RPMI7951 (cell line): ENCODE results near the gene ASAP3. TPM values are rescaled to one million over a fixed set of nuclear protein-coding genes. Genes with fewer than 3 reads are reported as not detected.
A peak's percentile ranks its signal among the peaks of the same experiment; 100 is the strongest.
"Not testable (repeated sequence)": the region's sequence is repeated elsewhere in the genome, so short reads cannot be mapped to it uniquely, and the experiment has no call there.

Experiments used
- DNase-seq: peaks from one replicate; pipeline ENCODE4 v3.0.0-alpha.2; 2012; ENCODE audit warnings: low read depth
- total RNA-seq: library from RNA; depleted of rRNA; stranded (reverse); fragments of >200 nt; shearing (Covaris generic); gene quantifications from 2 replicates; pipeline ENCODE4 v1.2.3, GENCODE V29; 2014

Gene ASAP3
- total RNA-seq, 1 experiment from 2014 or later: 11.2 TPM

DNA sequence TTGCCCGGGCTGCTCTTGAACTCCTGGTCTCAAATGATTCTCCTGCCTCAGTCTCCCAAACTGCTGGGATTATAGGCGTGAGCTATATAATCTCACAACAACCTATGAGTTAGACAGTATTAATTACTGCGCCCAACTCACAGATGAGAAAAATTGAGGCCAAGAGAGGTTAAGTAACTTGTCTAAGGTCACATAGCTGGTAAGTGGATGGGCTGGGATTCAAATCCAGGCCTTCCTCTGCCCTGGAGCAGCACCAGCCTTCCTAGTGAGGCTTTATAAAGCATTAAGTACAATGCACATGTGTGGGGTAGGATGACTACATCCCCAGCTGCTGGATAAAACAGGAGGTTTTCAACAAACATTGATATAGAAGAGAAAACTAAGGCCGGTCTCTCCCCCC, 31.9 kb upstream of the ASAP3 start:
- no peak for DNase-seq

DNA sequence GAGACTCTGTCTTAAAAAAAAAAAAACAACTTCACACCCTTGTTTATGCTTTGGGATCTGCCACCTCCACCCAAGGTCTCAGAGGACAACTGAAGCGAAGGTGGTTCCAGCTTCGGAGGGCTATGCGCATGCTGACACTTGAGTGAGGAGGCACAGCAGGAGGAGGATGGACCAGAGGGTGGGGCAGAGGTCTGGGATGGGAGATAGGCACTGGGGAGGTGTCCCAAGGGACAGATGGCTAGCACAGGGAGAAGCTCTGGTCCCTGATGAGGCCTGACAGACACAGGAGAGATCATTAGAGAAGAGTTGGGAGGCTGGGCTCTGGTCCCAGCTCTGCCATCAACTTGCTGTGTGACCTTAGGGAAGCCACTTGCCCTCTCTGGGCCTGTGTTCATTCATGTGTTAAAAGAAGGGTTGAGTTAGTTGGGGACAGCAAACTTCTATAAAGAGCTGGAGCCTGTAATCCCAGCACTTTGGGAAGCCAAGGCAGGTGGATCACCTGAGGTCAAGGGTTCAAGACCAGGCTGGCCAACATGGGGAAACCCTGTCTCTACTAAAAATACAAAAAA, 30.2 kb upstream of the ASAP3 start:
- DNase-seq: no peak

DNA sequence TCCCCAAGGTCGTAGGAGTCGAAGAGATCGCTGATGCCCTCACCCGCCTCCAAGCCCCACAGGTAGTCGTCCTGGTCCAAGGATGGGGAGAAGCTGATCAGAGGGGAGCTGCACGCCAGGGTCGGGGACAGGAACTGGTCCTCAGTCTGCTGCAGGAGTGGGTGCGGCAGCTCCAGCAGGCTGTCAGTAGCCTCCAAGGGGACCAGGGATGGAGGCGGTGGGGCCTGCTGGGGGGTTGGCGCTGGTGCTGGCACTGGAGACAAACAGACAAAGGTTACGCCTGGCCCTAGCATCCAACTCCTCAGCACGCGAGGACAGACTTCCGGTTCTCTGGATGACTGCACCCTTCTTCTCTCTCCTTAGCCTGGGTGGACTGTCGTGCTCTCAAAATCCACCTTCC, 25.9 kb upstream of the ASAP3 start:
- DNase-seq: no peak

DNA sequence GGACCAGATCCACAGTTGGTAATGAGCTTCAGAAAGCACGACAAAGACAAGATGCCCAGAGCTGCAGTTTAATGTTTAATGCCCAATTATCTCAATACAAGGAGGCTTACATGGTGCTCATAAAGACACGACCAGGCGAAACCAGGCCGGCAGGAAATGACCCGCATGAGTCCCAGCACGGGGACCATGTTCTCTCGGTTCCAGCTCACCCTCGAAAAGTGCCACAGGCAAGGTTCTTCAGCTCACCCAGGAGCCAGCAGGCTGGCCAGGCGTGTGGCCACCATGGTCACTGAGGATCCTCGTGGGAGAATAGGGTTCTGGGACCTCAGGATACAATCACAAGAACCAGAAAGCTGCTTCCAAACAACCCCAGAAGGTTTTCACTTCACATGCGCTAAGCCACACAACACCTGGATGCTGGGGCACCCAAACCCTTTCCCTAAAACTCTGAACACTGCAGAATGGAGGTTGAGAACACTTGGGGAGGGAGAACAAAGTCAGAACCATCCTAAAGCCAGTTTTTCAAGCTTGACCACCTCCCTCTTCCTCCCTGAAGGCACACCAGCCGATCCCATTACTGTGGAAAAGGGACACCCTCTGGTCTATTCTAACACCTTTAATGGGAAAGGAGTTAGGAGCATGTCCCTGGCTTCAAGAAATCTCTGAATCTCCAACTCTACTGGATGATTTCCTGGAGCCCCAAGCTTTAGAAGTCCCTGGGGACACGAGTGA, 22.6 kb upstream of the ASAP3 start:
- DNase-seq: no peak

GRCh38 chr1:23505851-23506250, 21.9 kb upstream of the ASAP3 start:
- no peak for DNase-seq

DNA sequence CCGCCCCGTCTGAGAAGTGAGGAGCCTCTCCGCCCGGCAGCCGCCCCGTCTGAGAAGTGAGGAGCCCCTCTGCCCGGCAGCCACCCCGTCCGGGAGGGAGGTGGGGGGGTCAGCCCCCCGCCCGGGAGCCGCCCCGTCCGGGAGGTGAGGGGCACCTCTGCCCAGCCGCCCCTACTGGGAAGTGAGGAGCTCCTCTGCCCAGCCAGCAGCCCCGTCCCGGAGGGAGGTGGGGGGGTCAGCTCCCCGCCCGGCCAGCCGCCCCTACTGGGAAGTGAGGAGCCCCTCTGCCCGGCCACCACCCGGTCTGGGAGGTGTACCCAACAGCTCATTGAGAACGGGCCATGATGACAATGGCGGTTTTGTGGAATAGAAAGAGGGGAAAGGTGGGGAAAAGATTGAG, 20.2 kb upstream of the ASAP3 start:
- not testable (repeated sequence) for DNase-seq

GRCh38 chr1:23502951-23503350, 19.0 kb upstream of the ASAP3 start:
- no peak for DNase-seq

DNA sequence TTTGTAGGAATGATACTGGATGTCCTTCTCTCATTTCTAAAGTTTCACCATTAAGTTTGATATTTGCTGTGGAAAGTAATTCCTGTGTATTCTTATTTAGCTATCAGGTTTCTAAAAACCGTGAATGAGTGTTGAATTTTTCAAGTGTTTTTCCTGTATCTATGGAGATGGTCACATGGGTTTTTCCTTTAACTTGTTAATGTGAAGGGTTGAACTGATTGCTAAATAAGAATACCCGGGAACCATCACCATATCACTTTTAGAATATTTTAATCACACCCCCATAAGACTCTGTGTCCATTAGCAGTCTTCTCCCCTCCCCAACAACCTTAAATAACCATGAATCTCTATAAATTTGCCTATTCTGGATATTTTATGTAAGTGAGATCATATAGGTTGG, 16.5 kb upstream of the ASAP3 start:
- no peak for DNase-seq

DNA sequence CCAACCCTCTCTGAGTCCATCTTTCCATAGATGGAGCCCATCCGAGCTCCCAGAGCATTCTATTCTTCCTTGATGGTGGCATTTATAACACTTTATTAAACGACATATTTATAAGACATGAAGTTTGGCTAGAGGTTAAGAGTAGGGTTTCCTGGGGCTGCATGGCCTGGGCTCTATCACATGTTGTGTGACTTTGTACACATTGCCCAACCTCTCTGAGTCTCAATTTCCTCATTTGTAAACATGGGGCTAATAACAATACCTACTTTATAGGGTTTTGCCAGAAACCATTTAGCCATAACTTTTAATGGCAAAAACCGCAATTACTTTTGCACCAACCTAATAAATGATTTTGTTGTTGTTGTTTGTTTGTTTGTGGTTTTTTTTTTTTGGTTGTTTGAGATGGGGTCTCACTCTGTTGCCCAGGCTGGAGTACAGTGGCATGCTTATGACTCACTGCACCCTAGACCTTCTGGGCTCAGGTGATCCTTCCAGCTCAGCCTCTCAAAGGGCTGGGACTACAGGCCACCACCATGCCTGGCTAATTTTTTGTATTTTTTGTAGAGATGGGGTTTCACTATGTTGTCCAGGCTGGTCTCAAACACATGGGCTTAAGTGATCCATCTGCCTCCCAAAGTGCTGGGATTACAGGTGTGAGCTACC, 13.9 kb upstream of the ASAP3 start:
- DNase-seq: no peak

- DNase-seq: no peak
These were observed 12.7 kb upstream of the ASAP3 start for GRCh38 chr1:23496490-23497181.

- not testable (repeated sequence) for DNase-seq
These were observed 10.9 kb upstream of the ASAP3 start for GRCh38 chr1:23494836-23495235.

DNA sequence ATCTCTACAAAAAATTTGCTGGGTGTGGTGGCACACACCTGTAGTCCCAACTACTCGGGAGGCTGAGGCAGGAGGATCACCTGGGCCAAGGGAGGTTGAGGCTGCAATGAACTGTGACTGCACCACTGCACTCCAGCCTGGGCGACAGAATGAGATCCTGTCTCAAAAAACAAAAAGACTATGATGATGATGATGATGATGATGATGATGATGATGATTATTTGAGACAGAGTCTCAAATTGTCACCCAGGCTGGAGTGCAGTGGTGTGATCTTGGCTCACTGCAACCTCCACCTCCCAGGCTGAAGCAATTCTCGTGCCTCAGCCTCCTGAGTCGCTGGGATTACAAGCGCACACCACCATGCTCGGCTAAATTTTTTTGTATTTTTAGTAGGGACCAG, 8.8 kb upstream of the ASAP3 start:
- not testable (repeated sequence) for DNase-seq

DNA sequence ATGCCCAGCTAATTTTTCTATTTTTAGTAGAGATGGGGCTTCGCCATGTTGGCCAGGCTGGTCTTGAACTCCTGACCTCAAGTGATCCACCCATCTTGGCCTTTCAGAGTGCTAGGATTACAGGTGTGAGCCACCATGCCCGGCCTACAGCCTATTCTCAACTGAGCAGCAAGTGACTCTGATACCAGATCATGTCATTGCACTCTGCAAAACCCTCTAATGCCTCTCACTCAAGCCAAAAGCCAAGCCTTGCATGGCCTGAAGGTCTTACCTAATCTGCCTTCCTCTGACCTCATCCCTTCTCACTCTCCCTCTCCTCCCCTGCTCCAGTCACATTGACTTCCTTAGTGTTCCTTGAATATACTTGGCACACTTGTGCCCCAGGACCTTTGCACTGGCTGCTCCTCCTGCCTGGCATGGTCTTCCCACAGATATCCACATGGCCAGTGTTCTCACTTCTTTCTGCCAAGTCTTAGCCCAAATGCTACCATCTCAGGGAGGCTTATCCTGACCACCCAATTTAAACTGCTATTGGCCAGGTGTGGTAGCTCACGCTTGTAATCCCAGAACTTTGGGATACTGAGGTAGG, 8.2 kb upstream of the ASAP3 start:
- no peak for DNase-seq

DNA sequence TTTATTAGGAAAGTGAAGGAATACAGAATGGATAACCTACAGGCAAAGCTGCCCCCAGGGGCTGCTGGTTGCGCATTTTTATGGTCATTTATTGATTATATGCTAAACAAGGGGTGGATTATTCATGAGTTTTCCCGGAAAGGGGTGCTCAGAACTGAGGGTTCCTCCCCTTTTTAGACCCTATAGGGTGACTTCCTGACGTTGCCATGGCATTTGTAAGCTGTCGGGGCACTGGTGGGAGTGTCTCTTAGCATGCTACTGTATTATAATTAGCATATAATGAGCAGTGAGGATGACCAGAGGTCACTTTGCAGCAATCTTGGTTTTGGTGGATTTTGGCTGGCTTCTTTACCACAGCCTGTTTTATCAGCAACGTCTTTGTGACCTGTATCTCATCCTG, 5.9 kb upstream of the ASAP3 start:
- DNase-seq: no peak

DNA sequence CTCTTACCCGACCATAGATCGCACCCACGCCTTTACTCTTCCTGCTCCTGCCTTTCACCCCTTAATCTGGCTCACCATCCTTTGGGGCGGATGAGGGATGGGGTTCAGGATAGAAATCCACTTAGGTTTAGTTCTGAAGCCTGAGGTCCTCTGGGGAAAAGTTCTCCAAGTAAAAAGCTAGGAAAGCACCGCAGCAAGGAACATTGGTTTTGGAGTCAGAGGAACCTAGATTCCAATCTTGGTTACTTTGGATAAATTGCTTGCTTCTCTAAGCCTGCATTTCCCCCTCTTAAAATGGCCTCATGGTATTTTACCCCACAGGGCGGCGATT, 988 bp upstream of the ASAP3 start:
- DNase-seq: no peak

- DNase-seq: peak; percentile 91
These were observed 448 bp upstream of the ASAP3 start for GRCh38 chr1:23484253-23485001.

DNA sequence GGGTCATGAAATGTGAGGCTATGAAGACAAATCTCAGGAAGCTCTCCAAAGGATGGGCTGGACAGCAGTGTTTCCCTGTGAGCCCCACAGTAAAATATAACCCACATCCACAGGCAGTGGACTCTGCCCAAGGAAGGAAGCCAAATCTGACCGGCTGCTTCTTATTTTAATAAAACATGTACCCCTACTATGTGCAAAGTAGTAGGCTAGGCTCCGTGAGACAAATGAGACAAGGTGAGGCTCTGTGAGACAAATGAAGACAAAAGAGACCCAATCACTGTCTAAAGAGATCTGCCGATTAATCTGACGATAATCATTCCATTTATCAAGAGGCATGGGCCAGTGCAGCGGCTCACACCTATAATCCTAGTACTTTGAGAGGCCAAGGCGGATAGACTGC, 2.1 kb downstream of the ASAP3 start:
- no peak for DNase-seq

DNA sequence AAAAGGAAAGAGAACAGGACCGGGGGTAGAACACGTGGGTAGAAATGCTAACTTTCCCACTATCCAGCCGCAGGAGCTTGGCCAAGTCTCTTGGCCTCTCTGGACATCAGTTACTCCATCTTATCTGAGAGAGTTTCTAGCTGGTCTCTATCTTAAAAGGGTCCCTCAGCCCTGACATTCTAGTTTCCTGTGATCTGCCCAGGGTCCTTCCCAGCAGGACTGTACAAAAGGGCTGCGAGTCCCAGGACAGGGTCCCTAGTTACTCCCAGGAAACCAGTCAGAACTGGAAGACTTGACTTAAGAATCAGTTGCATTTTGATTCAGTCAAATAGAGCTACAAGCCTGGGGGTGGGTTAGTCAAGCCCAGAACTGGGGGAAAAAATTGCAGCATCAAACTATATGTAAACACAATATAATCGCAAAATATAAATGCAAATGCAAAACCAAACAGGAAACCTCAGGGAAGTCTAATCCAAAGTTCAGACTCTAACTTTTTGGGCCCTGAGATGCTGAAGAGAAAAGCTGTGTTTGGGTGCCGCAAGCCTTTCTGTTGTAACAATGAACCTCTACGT, 2.9 kb downstream of the ASAP3 start:
- no peak for DNase-seq

DNA sequence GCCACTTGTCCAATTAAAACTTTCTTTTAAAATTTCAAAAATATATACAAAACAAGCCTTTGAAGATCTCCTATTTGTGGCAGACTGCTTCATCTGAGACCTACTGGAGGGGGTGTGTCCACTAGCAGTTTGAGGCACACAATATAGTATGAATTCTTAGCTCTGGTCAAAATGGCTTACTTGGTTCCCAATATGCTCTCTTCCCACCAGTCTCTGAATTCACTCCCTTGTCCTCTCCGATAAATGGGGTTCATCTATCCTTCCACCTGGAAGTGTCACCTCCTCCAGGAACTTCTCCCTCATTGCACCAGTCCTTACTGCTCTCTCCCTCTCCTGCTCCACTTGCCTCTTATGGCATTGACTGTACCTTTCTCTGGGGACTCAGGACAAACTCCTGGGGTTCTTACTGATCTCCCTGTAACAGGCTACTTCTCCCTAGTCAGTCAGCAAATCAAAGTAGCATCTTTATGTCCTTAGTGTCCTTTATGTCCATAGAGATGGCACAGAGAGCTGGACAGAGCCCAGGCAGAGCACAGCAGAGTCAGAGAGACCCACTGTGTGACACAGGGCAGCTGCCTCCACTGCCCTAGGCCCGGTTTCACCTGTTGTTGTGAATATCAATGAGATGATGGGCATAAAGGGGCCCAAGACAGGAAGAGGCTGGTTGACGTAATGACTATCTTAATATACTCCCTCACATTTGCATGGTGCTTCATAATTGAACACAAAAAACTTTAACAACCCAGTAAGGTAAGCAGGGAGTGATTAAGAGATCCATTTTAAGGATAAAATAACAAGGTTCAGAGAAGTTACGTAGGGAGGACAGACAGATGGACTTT, 3.6 kb downstream of the ASAP3 start:
- no peak for DNase-seq

DNA sequence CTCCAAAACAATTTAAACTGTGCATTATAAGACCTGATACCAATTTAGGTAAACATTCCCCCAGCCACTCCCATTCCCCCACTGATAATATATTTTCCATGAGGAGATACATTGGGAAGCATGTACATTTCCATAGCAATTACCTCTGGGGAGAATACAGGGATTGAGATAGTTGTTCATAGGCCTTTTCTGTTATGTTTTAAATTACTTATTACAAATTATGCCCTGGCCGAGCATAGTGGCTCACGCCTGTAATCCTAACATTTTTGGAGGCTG, 4.4 kb downstream of the ASAP3 start:
- no peak for DNase-seq
